Glomerular endothelial cell (primary cell): ENCODE results near the gene IRS4. TPM values are rescaled to one million over a fixed set of nuclear protein-coding genes. Genes with fewer than 3 reads are reported as not detected.

ENCODE experiments used
- DNase-seq: peaks from one replicate; pipeline ENCODE4 v3.0.0-alpha.2; 2011; ENCODE audit warnings: low read depth, low spot score; ENCODE audit errors: extremely low read depth
- total RNA-seq: library from RNA; depleted of rRNA; stranded (reverse); fragments of >200 nt; gene quantifications from 2 replicates; pipeline ENCODE4 v1.2.3, GENCODE V29; 2015

IRS4 gene
- not detected in 2 replicates for total RNA-seq

- DNase-seq: no peak
These were observed at the start of gene IRS4 for GRCh38 chrX:108736509-108737479. TSS of gene IRS4 (minus strand) at chrX:108736563.

- no peak for DNase-seq
These were observed 36.2 kb upstream of the IRS4 start for GRCh38 chrX:108772549-108772948.

- no peak for DNase-seq
These were observed 27.2 kb upstream of the IRS4 start for GRCh38 chrX:108763559-108763958.

- no peak for DNase-seq
These were observed 4.0 kb upstream of the IRS4 start for GRCh38 chrX:108740299-108740774.

- no peak for DNase-seq
These were observed 1.4 kb upstream of the IRS4 start for GRCh38 chrX:108737754-108738153.

- DNase-seq: no peak
These were observed 469 bp downstream of the IRS4 start for GRCh38 chrX:108735679-108736508.

- no peak for DNase-seq
These were observed 1.2 kb downstream of the IRS4 start for GRCh38 chrX:108735091-108735678.

- DNase-seq: no peak
These were observed 1.9 kb downstream of the IRS4 start for GRCh38 chrX:108734426-108734825.

- no peak for DNase-seq
These were observed 3.6 kb downstream of the IRS4 start for GRCh38 chrX:108732630-108733321.

GRCh38 chrX:108731153-108731552 is 5.2 kb downstream of the IRS4 start:
- DNase-seq: no peak

GRCh38 chrX:108726748-108727147 is 9.6 kb downstream of the IRS4 start:
- DNase-seq: no peak

GRCh38 chrX:108722561-108722960 is 13.8 kb downstream of the IRS4 start:
- DNase-seq: no peak

GRCh38 chrX:108712886-108713285 is 23.5 kb downstream of the IRS4 start:
- no peak for DNase-seq

- no peak for DNase-seq
These were observed 31.5 kb downstream of the IRS4 start for GRCh38 chrX:108704839-108705238.

- DNase-seq: no peak
These were observed 33.8 kb downstream of the IRS4 start for GRCh38 chrX:108702530-108702929.

- DNase-seq: no peak
These were observed 34.7 kb downstream of the IRS4 start for GRCh38 chrX:108701633-108702032.

GRCh38 chrX:108699368-108699767 is 37.0 kb downstream of the IRS4 start:
- no peak for DNase-seq

GRCh38 chrX:108696690-108697089 is 39.7 kb downstream of the IRS4 start:
- no peak for DNase-seq
